ENCODE measurements around the gene LTF. TPM values are rescaled to one million over a fixed set of nuclear protein-coding genes. Genes with fewer than 3 reads are reported as not detected.
A peak's percentile ranks its signal among the peaks of the same experiment; 100 is the strongest.
"Not testable (repeated sequence)": the region's sequence is repeated elsewhere in the genome, so short reads cannot be mapped to it uniquely, and the experiment has no call there.

LTF gene
- total RNA-seq, 1 experiment from 2014 or later = not detected

- H3K36me3 ChIP-seq (ENCODE audit: insufficient read depth, low read length) = no peaks in the 10 kb centered on the region
Observed at GRCh38 chr3:46433841-46434240, 30.9 kb downstream of the LTF start.

DNA sequence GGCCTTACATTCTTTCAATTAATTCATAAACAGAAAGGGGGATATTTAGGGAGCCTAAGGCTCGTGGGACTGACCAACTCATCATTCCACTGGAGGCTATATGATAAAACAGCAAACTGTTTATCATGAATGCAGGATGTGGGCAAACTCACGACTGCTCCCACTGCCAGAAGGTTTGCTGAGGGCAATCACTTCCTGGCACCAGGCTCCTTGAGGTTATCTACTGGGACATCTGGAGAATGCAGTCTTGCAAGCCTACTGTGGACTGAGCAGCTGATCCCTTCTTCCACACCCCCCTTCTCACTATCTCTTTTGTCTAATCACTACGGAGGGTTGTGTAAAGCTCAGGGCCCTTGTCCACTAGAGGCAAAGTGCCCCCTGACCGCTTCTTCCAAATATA, 31.6 kb downstream of the LTF start:
- H3K36me3 ChIP-seq (ENCODE audit: insufficient read depth, low read length); H3K4me2 ChIP-seq (ENCODE audit: low read depth, low read length, poor library complexity, severe bottlenecking); H3K27ac ChIP-seq (ENCODE audit: low read length); H3K27me3 ChIP-seq (ENCODE audit: low read length); H4K20me1 ChIP-seq (ENCODE audit: insufficient read depth, low read depth, low read length); H3K9ac ChIP-seq (ENCODE audit: low read length); DNase-seq; H3K79me2 ChIP-seq (ENCODE audit: low read length); H3K9me3 ChIP-seq (ENCODE audit: low read length); H2AFZ ChIP-seq (ENCODE audit: low read length); H3K4me3 ChIP-seq (ENCODE audit: low read length); H3K4me1 ChIP-seq (ENCODE audit: low read length); H3K9me2 ChIP-seq (replicated peaks; ENCODE audit: insufficient read depth, low read length): not testable (repeated sequence)

More at GRCh38 chr3:46433841-46434240, 30.9 kb downstream of the LTF start:
- H3K4me1 ChIP-seq (ENCODE audit: low read length) = no peaks in the 10 kb centered on the region
- H2AFZ ChIP-seq (ENCODE audit: low read length) = no peak overlapping the region
- no peak overlapping the region for H3K9ac ChIP-seq (ENCODE audit: low read length)
- H3K79me2 ChIP-seq (ENCODE audit: low read length) = no peaks in the 10 kb centered on the region
- no peaks in the 10 kb centered on the region for H3K27me3 ChIP-seq (ENCODE audit: low read length)
- no peak overlapping the region for H3K4me3 ChIP-seq (ENCODE audit: low read length)
- H4K20me1 ChIP-seq (ENCODE audit: insufficient read depth, low read depth, low read length) = no peaks in the 10 kb centered on the region
- no peak overlapping the region for H3K27ac ChIP-seq (ENCODE audit: low read length)
- DNase-seq = no peak
- no peak overlapping the region for H3K4me2 ChIP-seq (ENCODE audit: low read depth, low read length, poor library complexity, severe bottlenecking)
- no peaks in the 10 kb centered on the region for H3K9me3 ChIP-seq (ENCODE audit: low read length)
- H3K9me2 ChIP-seq (replicated peaks; ENCODE audit: insufficient read depth, low read length) = no peaks in the 10 kb centered on the region

GRCh38 chr3:46431905-46432304, 32.8 kb downstream of the LTF start:
- not testable (repeated sequence) for H3K4me3 ChIP-seq (ENCODE audit: low read length); H3K4me1 ChIP-seq (ENCODE audit: low read length); H4K20me1 ChIP-seq (ENCODE audit: insufficient read depth, low read depth, low read length); H3K27ac ChIP-seq (ENCODE audit: low read length); H3K27me3 ChIP-seq (ENCODE audit: low read length); H2AFZ ChIP-seq (ENCODE audit: low read length); H3K9ac ChIP-seq (ENCODE audit: low read length); H3K9me2 ChIP-seq (replicated peaks; ENCODE audit: insufficient read depth, low read length); H3K36me3 ChIP-seq (ENCODE audit: insufficient read depth, low read length); H3K79me2 ChIP-seq (ENCODE audit: low read length); H3K9me3 ChIP-seq (ENCODE audit: low read length); H3K4me2 ChIP-seq (ENCODE audit: low read depth, low read length, poor library complexity, severe bottlenecking); DNase-seq

GRCh38 chr3:46430879-46431278, 33.8 kb downstream of the LTF start:
- not testable (repeated sequence) for H2AFZ ChIP-seq (ENCODE audit: low read length); H3K9me3 ChIP-seq (ENCODE audit: low read length); H3K27ac ChIP-seq (ENCODE audit: low read length); H4K20me1 ChIP-seq (ENCODE audit: insufficient read depth, low read depth, low read length); DNase-seq; H3K9me2 ChIP-seq (replicated peaks; ENCODE audit: insufficient read depth, low read length); H3K4me2 ChIP-seq (ENCODE audit: low read depth, low read length, poor library complexity, severe bottlenecking); H3K36me3 ChIP-seq (ENCODE audit: insufficient read depth, low read length); H3K79me2 ChIP-seq (ENCODE audit: low read length); H3K27me3 ChIP-seq (ENCODE audit: low read length); H3K9ac ChIP-seq (ENCODE audit: low read length); H3K4me3 ChIP-seq (ENCODE audit: low read length); H3K4me1 ChIP-seq (ENCODE audit: low read length)

GRCh38 chr3:46429671-46430070, 35.0 kb downstream of the LTF start:
- Histone ChIP-seq H3K4me2 (ENCODE audit: low read depth, low read length, poor library complexity, severe bottlenecking) (no peak overlapping the region), H3K9me2 (replicated peaks; ENCODE audit: insufficient read depth, low read length) (no peaks in the 10 kb centered on the region), H3K79me2 (ENCODE audit: low read length) (no peaks in the 10 kb centered on the region), H3K36me3 (ENCODE audit: insufficient read depth, low read length) (no peaks in the 10 kb centered on the region), H4K20me1 (ENCODE audit: insufficient read depth, low read depth, low read length) (no peaks in the 10 kb centered on the region), H3K27me3 (ENCODE audit: low read length) (no peaks in the 10 kb centered on the region), H3K27ac (ENCODE audit: low read length) (no peak overlapping the region), H3K9ac (ENCODE audit: low read length) (no peak overlapping the region), H3K4me3 (ENCODE audit: low read length) (no peak overlapping the region), H3K9me3 (ENCODE audit: low read length) (no peaks in the 10 kb centered on the region), H3K4me1 (ENCODE audit: low read length) (no peaks in the 10 kb centered on the region), H2AFZ (ENCODE audit: low read length) (no peak overlapping the region)
- DNase-seq = no peak

GRCh38 chr3:46429250-46429649, 35.5 kb downstream of the LTF start:
- no peak for DNase-seq
- H4K20me1 ChIP-seq (ENCODE audit: insufficient read depth, low read depth, low read length) = no peaks in the 10 kb centered on the region
- no peaks in the 10 kb centered on the region for H3K4me1 ChIP-seq (ENCODE audit: low read length)
- no peaks in the 10 kb centered on the region for H3K9me3 ChIP-seq (ENCODE audit: low read length)
- no peaks in the 10 kb centered on the region for H3K36me3 ChIP-seq (ENCODE audit: insufficient read depth, low read length)
- no peaks in the 10 kb centered on the region for H3K79me2 ChIP-seq (ENCODE audit: low read length)
- no peaks in the 10 kb centered on the region for H3K27me3 ChIP-seq (ENCODE audit: low read length)
- no peak overlapping the region for H3K4me2 ChIP-seq (ENCODE audit: low read depth, low read length, poor library complexity, severe bottlenecking)
- no peak overlapping the region for H3K9ac ChIP-seq (ENCODE audit: low read length)
- H3K9me2 ChIP-seq (replicated peaks; ENCODE audit: insufficient read depth, low read length) = no peaks in the 10 kb centered on the region
- H3K27ac ChIP-seq (ENCODE audit: low read length) = no peak overlapping the region
- H3K4me3 ChIP-seq (ENCODE audit: low read length) = no peak overlapping the region
- H2AFZ ChIP-seq (ENCODE audit: low read length) = no peak overlapping the region

- Histone ChIP-seq H3K9me3 (ENCODE audit: low read length) (no peaks in the 10 kb centered on the region), H4K20me1 (ENCODE audit: insufficient read depth, low read depth, low read length) (no peaks in the 10 kb centered on the region), H3K9me2 (replicated peaks; ENCODE audit: insufficient read depth, low read length) (no peaks in the 10 kb centered on the region), H3K4me2 (ENCODE audit: low read depth, low read length, poor library complexity, severe bottlenecking) (no peak overlapping the region), H3K4me1 (ENCODE audit: low read length) (no peaks in the 10 kb centered on the region), H3K9ac (ENCODE audit: low read length) (no peak overlapping the region), H2AFZ (ENCODE audit: low read length) (no peak overlapping the region), H3K27ac (ENCODE audit: low read length) (no peak overlapping the region), H3K27me3 (ENCODE audit: low read length) (no peaks in the 10 kb centered on the region), H3K4me3 (ENCODE audit: low read length) (no peak overlapping the region), H3K36me3 (ENCODE audit: insufficient read depth, low read length) (no peaks in the 10 kb centered on the region), H3K79me2 (ENCODE audit: low read length) (no peaks in the 10 kb centered on the region)
- DNase-seq = peak; percentile 57
Observed at GRCh38 chr3:46427916-46428833, 36.5 kb downstream of the LTF start.

DNA sequence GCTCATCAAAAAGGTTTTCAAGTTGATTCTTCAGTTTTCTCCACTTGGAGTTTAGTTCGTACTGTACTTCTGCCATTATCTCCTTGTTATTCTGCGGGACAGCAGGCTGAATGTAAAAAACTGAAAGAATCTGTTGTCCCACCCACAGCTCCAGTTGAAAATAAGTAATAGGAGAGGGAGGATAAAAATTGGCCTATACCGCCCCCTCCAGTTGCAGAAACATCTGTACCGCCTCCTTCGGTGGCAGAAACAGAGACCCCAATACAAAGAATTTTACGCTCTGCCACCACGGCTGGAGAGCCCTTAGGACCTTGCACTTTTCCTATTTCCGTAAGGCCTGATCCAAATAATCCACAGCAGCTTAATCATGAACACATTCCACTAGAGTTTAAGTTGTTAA, 37.3 kb downstream of the LTF start:
- H4K20me1 ChIP-seq (ENCODE audit: insufficient read depth, low read depth, low read length) = not testable (repeated sequence)

More for the DNA sequence above, 37.3 kb downstream of the LTF start:
- not testable (repeated sequence) for H3K4me1 ChIP-seq (ENCODE audit: low read length); H3K27ac ChIP-seq (ENCODE audit: low read length); H3K79me2 ChIP-seq (ENCODE audit: low read length); DNase-seq; H3K9me3 ChIP-seq (ENCODE audit: low read length); H2AFZ ChIP-seq (ENCODE audit: low read length); H3K9me2 ChIP-seq (replicated peaks; ENCODE audit: insufficient read depth, low read length); H3K9ac ChIP-seq (ENCODE audit: low read length); H3K36me3 ChIP-seq (ENCODE audit: insufficient read depth, low read length); H3K4me2 ChIP-seq (ENCODE audit: low read depth, low read length, poor library complexity, severe bottlenecking); H3K4me3 ChIP-seq (ENCODE audit: low read length); H3K27me3 ChIP-seq (ENCODE audit: low read length)
